GM23338 (cell line): Measurements from ENCODE around the gene GRAMD1A. TPM values are rescaled to one million over a fixed set of nuclear protein-coding genes. Genes with fewer than 3 reads are reported as not detected.

ENCODE experiments used
- ATAC-seq: fragments of 200-7000 bp; cut with Tn5 transposase; 3 replicates; pipeline ENCODE4 v1.9.1; 2020
- DNase-seq: peaks from one replicate; pipeline ENCODE4 v3.0.0-alpha.2; 2015; ENCODE audit warnings: low spot score
- H2AFZ ChIP-seq: fragments of 200-600 bp; sonication (generic); 2 replicates; pipeline ENCODE4 v1.8.0; 2016; ENCODE audit warnings: antibody characterized with exemption, mild to moderate bottlenecking, moderate library complexity
- H3F3A ChIP-seq: fragments of 200-600 bp; sonication (generic); replicated peaks from 2 replicates; pipeline ENCODE4 v1.8.0; 2017; ENCODE audit warnings: antibody characterized with exemption, mixed run types, low read depth
- H3K27ac ChIP-seq: fragments of 200-600 bp; sonication (generic); 2 replicates; pipeline ENCODE4 v1.6.1; 2016; ENCODE audit warnings: low read depth
- H3K27me3 ChIP-seq: fragments of 200-600 bp; sonication (generic); 2 replicates; pipeline ENCODE4 v1.8.0; 2016; ENCODE audit warnings: mild to moderate bottlenecking, mixed run types, moderate library complexity; ENCODE audit not compliant: insufficient read depth
- H3K36me3 ChIP-seq: fragments of 200-600 bp; sonication (generic); 2 replicates; pipeline ENCODE4 v1.8.0; 2016; ENCODE audit warnings: mild to moderate bottlenecking; ENCODE audit not compliant: insufficient read depth
- H3K4me1 ChIP-seq: fragments of 200-600 bp; sonication (generic); 2 replicates; pipeline ENCODE4 v1.8.0; 2016; ENCODE audit warnings: mild to moderate bottlenecking, moderate library complexity; ENCODE audit not compliant: insufficient read depth
- H3K4me2 ChIP-seq: fragments of 200-600 bp; sonication (generic); 2 replicates; pipeline ENCODE4 v1.7.1; 2017; ENCODE audit warnings: mixed run types
- H3K4me3 ChIP-seq: fragments of 200-600 bp; sonication (generic); 2 replicates; pipeline ENCODE4 v1.6.1; 2016; ENCODE audit warnings: mixed run types
- H3K79me2 ChIP-seq: fragments of 200-600 bp; sonication (generic); replicated peaks from 2 replicates; pipeline ENCODE4 v1.8.0; 2017; ENCODE audit warnings: mild to moderate bottlenecking; ENCODE audit not compliant: insufficient read depth
- H3K9me2 ChIP-seq: fragments of 200-600 bp; sonication (generic); 2 replicates; pipeline ENCODE4 v1.8.0; 2017; ENCODE audit not compliant: insufficient read depth
- H4K20me1 ChIP-seq: fragments of 200-600 bp; sonication (generic); replicated peaks from 2 replicates; pipeline ENCODE4 v1.8.0; 2017; ENCODE audit warnings: mild to moderate bottlenecking; ENCODE audit not compliant: insufficient read depth
- H3K27ac Mint-ChIP-seq: 2 replicates; pipeline ENCODE4 v1.8.0; 2020; ENCODE audit warnings: inconsistent platforms, mild to moderate bottlenecking, moderate library complexity, mixed read lengths
- H3K27me3 Mint-ChIP-seq: 3 replicates; pipeline ENCODE4 v1.8.0; 2022; ENCODE audit warnings: low read depth, mild to moderate bottlenecking, moderate library complexity, mixed read lengths, inconsistent platforms; ENCODE audit not compliant: insufficient read depth, poor library complexity
- H3K36me3 Mint-ChIP-seq: 3 replicates; pipeline ENCODE4 v1.8.0; 2021; ENCODE audit warnings: low read depth, mild to moderate bottlenecking, inconsistent platforms, moderate library complexity, mixed read lengths
- H3K4me1 Mint-ChIP-seq: 3 replicates; pipeline ENCODE4 v1.8.0; 2020; ENCODE audit warnings: mild to moderate bottlenecking, inconsistent platforms, mixed read lengths
- H3K4me3 Mint-ChIP-seq: 3 replicates; pipeline ENCODE4 v1.8.0; 2021; ENCODE audit warnings: moderate library complexity, mild to moderate bottlenecking, inconsistent platforms, mixed read lengths
- H3K9me3 Mint-ChIP-seq: 3 replicates; pipeline ENCODE4 v1.8.0; 2020; ENCODE audit warnings: moderate library complexity, mild to moderate bottlenecking, inconsistent platforms, mixed read lengths
- CTCF ChIP-seq, 2 experiments: fragments of 200-600 bp in 1 of 2; sonication (generic) in 1 of 2; conservative IDR thresholded peaks; 2 replicates each; pipeline versions ENCODE4 v1.5.1 to v1.6.1; 2016 to 2017; ENCODE audit warnings: antibody characterized with exemption in 2 of 2, low read depth in 2 of 2, mild to moderate bottlenecking in 2 of 2, moderate library complexity in 1 of 2
- ETS1 ChIP-seq: IDR thresholded peaks from 2 replicates; pipeline ENCODE4 v1.6.1; 2016; ENCODE audit warnings: antibody characterized with exemption
- EZH2 ChIP-seq: fragments of 200-600 bp; sonication (generic); IDR thresholded peaks from one replicate; pipeline ENCODE4 v1.8.0; 2017; ENCODE audit warnings: antibody characterized with exemption, mild to moderate bottlenecking, low read depth; ENCODE audit not compliant: unreplicated experiment
- EZH2phosphoT487 ChIP-seq: fragments of 200-600 bp; sonication (generic); IDR thresholded peaks from one replicate; pipeline ENCODE4 v1.8.1; 2018; ENCODE audit warnings: antibody characterized with exemption; ENCODE audit not compliant: unreplicated experiment
- JUNB ChIP-seq: IDR thresholded peaks from one replicate; pipeline ENCODE4 v1.6.1; 2016; ENCODE audit warnings: antibody characterized with exemption; ENCODE audit not compliant: unreplicated experiment
- POLR2AphosphoS5 ChIP-seq: IDR thresholded peaks from 2 replicates; pipeline ENCODE4 v1.6.1; 2016; ENCODE audit warnings: antibody characterized with exemption, low read depth
- ZNF331 ChIP-seq: fragments of 250-450 bp; sonication (Bioruptor Pico); IDR thresholded peaks from 2 replicates; pipeline ENCODE4 v1.5.0; 2020; ENCODE audit warnings: low read depth, mild to moderate bottlenecking, moderate library complexity
- ZNF462 ChIP-seq: fragments of 250-450 bp; sonication (Bioruptor Pico); IDR thresholded peaks from 2 replicates; pipeline ENCODE4 v1.5.0; 2020; ENCODE audit warnings: mild to moderate bottlenecking, moderate library complexity
- polyA plus RNA-seq: library from polyadenylated mRNA; unstranded; fragments of >200 nt; fragmentation: Nextera tagmentation; extraction: Ambion mirVana; gene quantifications from 2 replicates; pipeline ENCODE4 v1.2.1, GENCODE V29; 2016
- total RNA-seq: library from RNA; depleted of rRNA; stranded (reverse); fragments of >200 nt; shearing (Covaris generic); gene quantifications from 2 replicates; pipeline ENCODE4 v1.2.3, GENCODE V29; 2014

Gene GRAMD1A
- total and polyA plus RNA-seq, 2 experiments from 2014 or later, result 122 to 174 TPM

GRCh38 chr19:34959021-34959420, 41.1 kb upstream of the GRAMD1A start:
- no peak overlapping the region for H2AFZ ChIP-seq
- no peak for DNase-seq
- Mint-ChIP-seq H3K36me3 (peaks cover 76% of the 10 kb centered on the region), H3K27me3 (peaks cover 16% of the 10 kb centered on the region), H3K9me3 (peaks cover 68% of the 10 kb centered on the region), H3K4me1 (peaks cover 9% of the 10 kb centered on the region), H3K4me3 (no peak overlapping the region), H3K27ac (no peak overlapping the region)
- 0 out of 2 replicates have a peak, but pooled peaks cover 3% of the 10 kb centered on the region for H3F3A ChIP-seq
- peaks cover 15% of the 10 kb centered on the region for H3K79me2 ChIP-seq
- no peak overlapping the region for H3K4me3 ChIP-seq
- no peak for ATAC-seq
- peaks cover 11% of the 10 kb centered on the region for H3K27me3 ChIP-seq
- H3K27ac ChIP-seq, result no peak overlapping the region
- H3K4me1 ChIP-seq, result peaks cover 13% of the 10 kb centered on the region
- H3K9me2 ChIP-seq, result no peaks in the 10 kb centered on the region
- H3K36me3 ChIP-seq, result peaks cover 36% of the 10 kb centered on the region
- H3K4me2 ChIP-seq, result no peak overlapping the region
- no peaks in the 10 kb centered on the region for H4K20me1 ChIP-seq
- TF ChIP-seq ZNF462 (CRISPR knock-in tag), result no peak
- TF ChIP-seq EZH2phosphoT487, result no peak
- no peak for TF ChIP-seq POLR2AphosphoS5
- no peak for TF ChIP-seq JUNB
- no peak for TF ChIP-seq EZH2
- no peak for TF ChIP-seq ZNF331
- TF ChIP-seq CTCF (conservative IDR thresholded peaks at IDR 0.05; ENCODE audit: low read depth in 2 of 2), result no peak
- no peak for TF ChIP-seq ETS1
